ENCODE measurements around the gene IRF1. TPM values are rescaled to one million over a fixed set of nuclear protein-coding genes. Genes with fewer than 3 reads are reported as not detected.

The IRF1 gene
- total RNA-seq, 1 donor = 22.1 TPM

- Histone ChIP-seq H3K4me1 (ENCODE audit: insufficient read depth, low read length) (peaks cover 62% of the 10 kb centered on the region), H3K27me3 (ENCODE audit: insufficient read depth, low read length) (no peaks in the 10 kb centered on the region), H3K9me3 (ENCODE audit: low read depth, low read length) (no peaks in the 10 kb centered on the region), H3K27ac (ENCODE audit: low read depth, low read length) (peak overlapping the region; percentile 1), H3K4me2 (ENCODE audit: insufficient read depth, low read length) (no peak overlapping the region), H3K4me3 (ENCODE audit: insufficient read depth, low read length) (no peak overlapping the region), H2AFZ (ENCODE audit: low read length) (no peak overlapping the region), H3K79me2 (ENCODE audit: insufficient read depth, low read length) (no peaks in the 10 kb centered on the region), H3K36me3 (ENCODE audit: insufficient read depth, low read length) (no peaks in the 10 kb centered on the region), H4K20me1 (ENCODE audit: insufficient read depth, low read length) (no peaks in the 10 kb centered on the region)
- no peak for TF ChIP-seq CTCF (IDR thresholded peaks at IDR 0.05; ENCODE audit: extremely low read depth, low read depth, low read length)
- DNase-seq (ENCODE audit: insufficient read length, low spot score, missing footprints) = no peak
These were observed 20.0 kb downstream of the IRF1 start for GRCh38 chr5:132470596-132470995.

- Histone ChIP-seq H3K79me2 (ENCODE audit: insufficient read depth, low read length) (no peaks in the 10 kb centered on the region), H4K20me1 (ENCODE audit: insufficient read depth, low read length) (no peaks in the 10 kb centered on the region), H3K27me3 (ENCODE audit: insufficient read depth, low read length) (no peaks in the 10 kb centered on the region), H3K4me3 (ENCODE audit: insufficient read depth, low read length) (no peak overlapping the region), H3K36me3 (ENCODE audit: insufficient read depth, low read length) (no peaks in the 10 kb centered on the region), H2AFZ (ENCODE audit: low read length) (no peak overlapping the region), H3K27ac (ENCODE audit: low read depth, low read length) (peak overlapping the region; percentile 1), H3K9me3 (ENCODE audit: low read depth, low read length) (no peaks in the 10 kb centered on the region), H3K4me1 (ENCODE audit: insufficient read depth, low read length) (peaks cover 66% of the 10 kb centered on the region), H3K4me2 (ENCODE audit: insufficient read depth, low read length) (no peak overlapping the region)
- no peak for DNase-seq (ENCODE audit: insufficient read length, low spot score, missing footprints)
- no peak for TF ChIP-seq CTCF (IDR thresholded peaks at IDR 0.05; ENCODE audit: extremely low read depth, low read depth, low read length)
These were observed 20.6 kb downstream of the IRF1 start for GRCh38 chr5:132470010-132470392.

GRCh38 chr5:132469380-132470009 lies 21.1 kb downstream of the IRF1 start:
- Histone ChIP-seq H3K4me3 (ENCODE audit: insufficient read depth, low read length) (no peak overlapping the region), H3K27me3 (ENCODE audit: insufficient read depth, low read length) (no peaks in the 10 kb centered on the region), H3K9me3 (ENCODE audit: low read depth, low read length) (no peaks in the 10 kb centered on the region), H3K79me2 (ENCODE audit: insufficient read depth, low read length) (no peaks in the 10 kb centered on the region), H3K36me3 (ENCODE audit: insufficient read depth, low read length) (no peaks in the 10 kb centered on the region), H4K20me1 (ENCODE audit: insufficient read depth, low read length) (no peaks in the 10 kb centered on the region), H3K4me2 (ENCODE audit: insufficient read depth, low read length) (no peak overlapping the region), H3K27ac (ENCODE audit: low read depth, low read length) (peak overlapping the region; percentile 26), H2AFZ (ENCODE audit: low read length) (no peak overlapping the region), H3K4me1 (ENCODE audit: insufficient read depth, low read length) (peaks cover 71% of the 10 kb centered on the region)
- peak; percentile 10 for TF ChIP-seq CTCF (IDR thresholded peaks at IDR 0.05; ENCODE audit: extremely low read depth, low read depth, low read length)
- DNase-seq (ENCODE audit: insufficient read length, low spot score, missing footprints) = no peak

GRCh38 chr5:132468656-132469379 lies 21.8 kb downstream of the IRF1 start:
- Histone ChIP-seq H3K27ac (ENCODE audit: low read depth, low read length) (peak overlapping the region; percentile 26), H2AFZ (ENCODE audit: low read length) (no peak overlapping the region), H3K36me3 (ENCODE audit: insufficient read depth, low read length) (no peaks in the 10 kb centered on the region), H3K9me3 (ENCODE audit: low read depth, low read length) (no peaks in the 10 kb centered on the region), H3K4me2 (ENCODE audit: insufficient read depth, low read length) (no peak overlapping the region), H3K27me3 (ENCODE audit: insufficient read depth, low read length) (no peaks in the 10 kb centered on the region), H3K4me1 (ENCODE audit: insufficient read depth, low read length) (peaks cover 76% of the 10 kb centered on the region), H4K20me1 (ENCODE audit: insufficient read depth, low read length) (no peaks in the 10 kb centered on the region), H3K4me3 (ENCODE audit: insufficient read depth, low read length) (no peak overlapping the region), H3K79me2 (ENCODE audit: insufficient read depth, low read length) (no peaks in the 10 kb centered on the region)
- DNase-seq (ENCODE audit: insufficient read length, low spot score, missing footprints) = no peak
- no peak for TF ChIP-seq CTCF (IDR thresholded peaks at IDR 0.05; ENCODE audit: extremely low read depth, low read depth, low read length)
